ENCODE data around the gene TRPM4.

Gene TRPM4

GRCh38 chr19:49127674-49128544 is 29.7 kb upstream of the TRPM4 start (continued):
- TF ChIP-seq SP7 (tag by site-specific recombination; IDR thresholded peaks at IDR 0.05): no peak
- no peak for TF ChIP-seq ZNF23 (tag by site-specific recombination; IDR thresholded peaks at IDR 0.05; ENCODE audit: borderline replicate concordance)
- no peak for TF ChIP-seq ZSCAN4 (tag by site-specific recombination; IDR thresholded peaks at IDR 0.05)
- TF ChIP-seq, protein P1, sequence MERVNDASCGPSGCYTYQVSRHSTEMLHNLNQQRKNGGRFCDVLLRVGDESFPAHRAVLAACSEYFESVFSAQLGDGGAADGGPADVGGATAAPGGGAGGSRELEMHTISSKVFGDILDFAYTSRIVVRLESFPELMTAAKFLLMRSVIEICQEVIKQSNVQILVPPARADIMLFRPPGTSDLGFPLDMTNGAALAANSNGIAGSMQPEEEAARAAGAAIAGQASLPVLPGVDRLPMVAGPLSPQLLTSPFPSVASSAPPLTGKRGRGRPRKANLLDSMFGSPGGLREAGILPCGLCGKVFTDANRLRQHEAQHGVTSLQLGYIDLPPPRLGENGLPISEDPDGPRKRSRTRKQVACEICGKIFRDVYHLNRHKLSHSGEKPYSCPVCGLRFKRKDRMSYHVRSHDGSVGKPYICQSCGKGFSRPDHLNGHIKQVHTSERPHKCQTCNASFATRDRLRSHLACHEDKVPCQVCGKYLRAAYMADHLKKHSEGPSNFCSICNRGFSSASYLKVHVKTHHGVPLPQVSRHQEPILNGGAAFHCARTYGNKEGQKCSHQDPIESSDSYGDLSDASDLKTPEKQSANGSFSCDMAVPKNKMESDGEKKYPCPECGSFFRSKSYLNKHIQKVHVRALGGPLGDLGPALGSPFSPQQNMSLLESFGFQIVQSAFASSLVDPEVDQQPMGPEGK (tag by site-specific recombination; IDR thresholded peaks at IDR 0.05): peak; percentile 63
- TF ChIP-seq ZSCAN30 (tag by site-specific recombination; IDR thresholded peaks at IDR 0.05): peak; percentile 73; the same call in 1 of the 2 replicates
- peak; percentile 71 for TF ChIP-seq ZBTB17 (tag by site-specific recombination; IDR thresholded peaks at IDR 0.05)
- TF ChIP-seq SETDB1 (IDR thresholded peaks at IDR 0.05; ENCODE audit: insufficient read length, low read length): no peak
- no peak for TF ChIP-seq ZNF112 (tag by site-specific recombination; IDR thresholded peaks at IDR 0.05)
- no peak for TF ChIP-seq WT1 (tag by site-specific recombination; IDR thresholded peaks at IDR 0.05)
- TF ChIP-seq KLF10 (tag by site-specific recombination; IDR thresholded peaks at IDR 0.05): no peak
- TF ChIP-seq, protein P2, sequence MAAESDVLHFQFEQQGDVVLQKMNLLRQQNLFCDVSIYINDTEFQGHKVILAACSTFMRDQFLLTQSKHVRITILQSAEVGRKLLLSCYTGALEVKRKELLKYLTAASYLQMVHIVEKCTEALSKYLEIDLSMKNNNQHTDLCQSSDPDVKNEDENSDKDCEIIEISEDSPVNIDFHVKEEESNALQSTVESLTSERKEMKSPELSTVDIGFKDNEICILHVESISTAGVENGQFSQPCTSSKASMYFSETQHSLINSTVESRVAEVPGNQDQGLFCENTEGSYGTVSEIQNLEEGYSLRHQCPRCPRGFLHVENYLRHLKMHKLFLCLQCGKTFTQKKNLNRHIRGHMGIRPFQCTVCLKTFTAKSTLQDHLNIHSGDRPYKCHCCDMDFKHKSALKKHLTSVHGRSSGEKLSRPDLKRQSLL (tag by site-specific recombination; IDR thresholded peaks at IDR 0.05): peak; percentile 99
- TF ChIP-seq TRIM28 (IDR thresholded peaks at IDR 0.05; ENCODE audit: borderline replicate concordance, low read length): no peak
- no peak for TF ChIP-seq ZNF776 (tag by site-specific recombination; IDR thresholded peaks at IDR 0.05; ENCODE audit: borderline replicate concordance)
- TF ChIP-seq ZFP41 (tag by site-specific recombination; IDR thresholded peaks at IDR 0.05; ENCODE audit: borderline replicate concordance): no peak
- TF ChIP-seq ZXDB (tag by site-specific recombination; IDR thresholded peaks at IDR 0.05): no peak
- no peak for TF ChIP-seq ZNF473 (tag by site-specific recombination; IDR thresholded peaks at IDR 0.05)

DNA sequence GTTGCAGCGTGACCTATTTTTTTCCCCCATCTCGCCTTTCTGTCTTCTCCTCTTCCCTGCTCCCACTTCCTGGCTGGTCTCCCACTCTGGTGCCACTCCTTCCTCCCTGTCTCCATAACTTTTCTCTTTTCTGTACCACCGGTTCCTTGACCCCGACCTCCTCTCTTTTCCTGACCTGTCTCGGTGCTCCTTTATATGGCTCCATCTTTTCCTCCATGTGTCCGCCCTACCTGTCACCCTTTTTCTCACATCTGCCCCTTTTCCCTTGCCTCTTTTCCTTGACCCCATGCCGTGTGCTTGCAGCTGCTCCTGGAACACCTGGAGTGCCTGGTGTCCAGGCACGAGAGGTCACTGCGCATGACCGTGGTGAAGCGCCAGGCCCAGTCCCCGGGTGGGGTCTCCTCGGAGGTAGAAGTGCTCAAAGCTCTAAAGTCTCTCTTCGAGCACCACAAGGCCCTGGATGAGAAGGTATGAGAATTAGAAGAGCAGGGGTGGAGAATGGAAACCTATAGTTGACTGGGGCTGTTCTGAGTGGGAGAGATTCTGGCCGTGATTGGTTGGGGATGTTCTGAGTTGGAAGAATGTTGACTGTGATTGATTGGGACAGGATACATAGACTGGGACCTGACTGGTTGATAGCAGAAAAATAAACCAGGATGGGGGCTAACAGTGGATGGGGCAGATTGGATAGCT is 28.9 kb upstream of the TRPM4 start:
- CTCF ChIA-PET: interaction anchor here (0.6 to 3.2 kb wide), 10 partner anchors 15 to 202 kb away, joined by 3 to 20 read pairs (median 4); partner anchors contain the start of gene LIN7B
- Histone ChIP-seq H3K27ac (ENCODE audit: extremely low read depth, low read depth, low read length) (no peak overlapping the region), H3K4me3 (ENCODE audit: low read depth, low read length) (no peak overlapping the region), H3K36me3 (ENCODE audit: control insufficient read depth in 2 of 2, insufficient read depth in 1 of 2, low read length in 2 of 2) (peaks cover 0 to 18% of the 10 kb centered on the region in 2 experiments; a peak in 2 of 3 replicates), H3K4me1 (ENCODE audit: control insufficient read depth, insufficient read depth, low read length) (peaks cover 7% of the 10 kb centered on the region), H3K9me3 (ENCODE audit: control insufficient read depth, insufficient read depth, low read depth, low read length) (no peaks in the 10 kb centered on the region)
- POLR2A ChIA-PET: interaction anchor here (0.5 to 1.4 kb wide), 12 partner anchors 9 to 69 kb away, joined by 4 to 27 read pairs (median 8); partner anchors contain the start of genes C19orf73, LIN7B and PPFIA3
- no peak for TF ChIP-seq ZNF571 (tag by site-specific recombination; IDR thresholded peaks at IDR 0.05)
- peak; percentile 57; the same call in 1 of the 2 replicates for TF ChIP-seq YY2 (tag by site-specific recombination; IDR thresholded peaks at IDR 0.05)
- peak; percentile 7; the same call in 1 of the 2 replicates for TF ChIP-seq KLF8 (tag by site-specific recombination; IDR thresholded peaks at IDR 0.05)
- TF ChIP-seq OSR2 (tag by site-specific recombination; IDR thresholded peaks at IDR 0.05): no peak
- TF ChIP-seq ZNF341 (tag by site-specific recombination; IDR thresholded peaks at IDR 0.05; ENCODE audit: low read depth): peak; percentile 84
- peak; percentile 48; the same call in 1 of the 2 replicates for TF ChIP-seq ZNF366 (tag by site-specific recombination; conservative IDR thresholded peaks at IDR 0.05)
- peak; percentile 61; the same call in 1 of the 2 replicates for TF ChIP-seq ZNF362 (tag by site-specific recombination; IDR thresholded peaks at IDR 0.05)
- TF ChIP-seq ZNF747 (tag by site-specific recombination; IDR thresholded peaks at IDR 0.05): no peak
- 0 out of 2 replicates have a peak, but pooled peaks have one; percentile 4 for TF ChIP-seq PRDM10 (tag by site-specific recombination; IDR thresholded peaks at IDR 0.05)
- peak; percentile 54 for TF ChIP-seq ZFHX2 (tag by site-specific recombination; conservative IDR thresholded peaks at IDR 0.05)
- peak; percentile 46; the same call in 1 of the 2 replicates for TF ChIP-seq ZBTB17 (tag by site-specific recombination; IDR thresholded peaks at IDR 0.05)

Data from HEK293 (cell line).